ENCODE data around the gene DUOXA2. TPM values are rescaled to one million over a fixed set of nuclear protein-coding genes. Genes with fewer than 3 reads are reported as not detected.

The DUOXA2 gene
- total RNA-seq, result not detected in 2 replicates

GRCh38 chr15:45114076-45114750 is at the start of gene DUOXA2, which contains the start of gene DUOX2:
Gene DUOXA2, plus strand, starts transcription at chr15:45114326. Its CDS starts 280 bp downstream, at chr15:45114606.
Gene DUOX2, minus strand, starts transcription at chr15:45114172. Its CDS starts 761 bp downstream, at chr15:45113411.

GRCh38 chr15:45129651-45130129 is 15.6 kb downstream of the DUOXA2 start, which contains the start of the genes DUOX1 and DUOXA1:
Gene DUOX1, plus strand, starts transcription at chr15:45129994. Its CDS starts 1,973 bp downstream, at chr15:45131967.
Gene DUOXA1, minus strand, starts transcription at chr15:45129879. Its CDS starts 6,865 bp downstream, at chr15:45123014.

Other genes starting within 250 kb of the DUOXA2 start
- not detected in 2 replicates for gene TERB2, start 157.6 kb upstream of the DUOXA2 start, total RNA-seq
- gene SORD, start 91.1 kb upstream of the DUOXA2 start, total RNA-seq, result 13.9 and 20.3 TPM in 2 replicates
- gene DUOX2, start 154 bp upstream of the DUOXA2 start, total RNA-seq, result 0.03 TPM in 1 of 2 replicates, not detected in the other
- 0.07 TPM in 1 of 2 replicates, not detected in the other for gene DUOXA1, start 15.6 kb downstream of the DUOXA2 start, total RNA-seq
- gene DUOX1, start 15.7 kb downstream of the DUOXA2 start, total RNA-seq, result 0.13 TPM in 1 of 2 replicates, not detected in the other
- 0.63 and 1.8 TPM in 2 replicates for gene SHF, start 73.6 kb downstream of the DUOXA2 start, total RNA-seq
- gene SLC28A2, start 137.9 kb downstream of the DUOXA2 start, total RNA-seq, result not detected in 2 replicates

Data from smooth muscle cell of the pulmonary artery (primary cell).